ENCODE measurements around the gene NIPSNAP3A.

The NIPSNAP3A gene

DNA sequence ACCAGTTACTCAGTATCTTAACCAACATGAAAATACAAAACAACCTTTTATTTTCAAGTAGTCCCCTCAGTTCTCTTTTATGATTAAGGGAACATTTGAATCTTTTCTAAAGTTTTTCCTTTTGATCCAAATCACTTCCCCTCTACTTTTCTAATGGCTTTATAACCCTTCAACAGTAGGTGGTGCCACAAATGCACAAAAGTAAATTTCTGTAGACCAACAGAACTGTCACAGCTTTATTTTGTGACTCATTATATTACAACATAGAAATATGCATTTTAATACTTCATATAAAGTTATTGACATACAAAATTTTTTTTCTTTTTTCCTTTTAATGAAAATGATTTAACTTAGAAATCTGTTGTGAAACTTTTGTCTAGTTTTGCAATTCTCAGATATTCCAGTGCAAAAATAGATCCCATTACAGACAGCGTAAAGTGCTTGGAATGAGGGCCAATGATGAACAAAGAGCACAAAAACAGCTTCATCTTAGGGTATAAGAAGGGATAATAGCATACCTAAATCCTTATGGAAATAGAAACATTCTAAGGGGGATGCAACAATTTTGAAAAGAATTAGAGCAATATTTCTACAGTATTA, 33.4 kb downstream of the NIPSNAP3A start:
- TF ChIP-seq, protein P1, sequence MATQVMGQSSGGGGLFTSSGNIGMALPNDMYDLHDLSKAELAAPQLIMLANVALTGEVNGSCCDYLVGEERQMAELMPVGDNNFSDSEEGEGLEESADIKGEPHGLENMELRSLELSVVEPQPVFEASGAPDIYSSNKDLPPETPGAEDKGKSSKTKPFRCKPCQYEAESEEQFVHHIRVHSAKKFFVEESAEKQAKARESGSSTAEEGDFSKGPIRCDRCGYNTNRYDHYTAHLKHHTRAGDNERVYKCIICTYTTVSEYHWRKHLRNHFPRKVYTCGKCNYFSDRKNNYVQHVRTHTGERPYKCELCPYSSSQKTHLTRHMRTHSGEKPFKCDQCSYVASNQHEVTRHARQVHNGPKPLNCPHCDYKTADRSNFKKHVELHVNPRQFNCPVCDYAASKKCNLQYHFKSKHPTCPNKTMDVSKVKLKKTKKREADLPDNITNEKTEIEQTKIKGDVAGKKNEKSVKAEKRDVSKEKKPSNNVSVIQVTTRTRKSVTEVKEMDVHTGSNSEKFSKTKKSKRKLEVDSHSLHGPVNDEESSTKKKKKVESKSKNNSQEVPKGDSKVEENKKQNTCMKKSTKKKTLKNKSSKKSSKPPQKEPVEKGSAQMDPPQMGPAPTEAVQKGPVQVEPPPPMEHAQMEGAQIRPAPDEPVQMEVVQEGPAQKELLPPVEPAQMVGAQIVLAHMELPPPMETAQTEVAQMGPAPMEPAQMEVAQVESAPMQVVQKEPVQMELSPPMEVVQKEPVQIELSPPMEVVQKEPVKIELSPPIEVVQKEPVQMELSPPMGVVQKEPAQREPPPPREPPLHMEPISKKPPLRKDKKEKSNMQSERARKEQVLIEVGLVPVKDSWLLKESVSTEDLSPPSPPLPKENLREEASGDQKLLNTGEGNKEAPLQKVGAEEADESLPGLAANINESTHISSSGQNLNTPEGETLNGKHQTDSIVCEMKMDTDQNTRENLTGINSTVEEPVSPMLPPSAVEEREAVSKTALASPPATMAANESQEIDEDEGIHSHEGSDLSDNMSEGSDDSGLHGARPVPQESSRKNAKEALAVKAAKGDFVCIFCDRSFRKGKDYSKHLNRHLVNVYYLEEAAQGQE (IDR thresholded peaks at IDR 0.05; ENCODE audit: insufficient read depth in 1 of 2, low read depth in 2 of 2, low read length in 2 of 2) = no peak
- TF ChIP-seq POLR2AphosphoS5 (IDR thresholded peaks at IDR 0.05; ENCODE audit: low read depth, low read length) (no peak), SIN3A (IDR thresholded peaks at IDR 0.05; ENCODE audit: borderline replicate concordance, insufficient read depth, low read length) (no peak), TAF1 (IDR thresholded peaks at IDR 0.05; ENCODE audit: borderline replicate concordance, insufficient read depth, low read length) (no peak), FOXP2 (optimal IDR thresholded peaks at IDR 0.05; ENCODE audit: borderline replicate concordance, extremely low read depth, extremely low read length, insufficient read depth) (no peak)

DNA sequence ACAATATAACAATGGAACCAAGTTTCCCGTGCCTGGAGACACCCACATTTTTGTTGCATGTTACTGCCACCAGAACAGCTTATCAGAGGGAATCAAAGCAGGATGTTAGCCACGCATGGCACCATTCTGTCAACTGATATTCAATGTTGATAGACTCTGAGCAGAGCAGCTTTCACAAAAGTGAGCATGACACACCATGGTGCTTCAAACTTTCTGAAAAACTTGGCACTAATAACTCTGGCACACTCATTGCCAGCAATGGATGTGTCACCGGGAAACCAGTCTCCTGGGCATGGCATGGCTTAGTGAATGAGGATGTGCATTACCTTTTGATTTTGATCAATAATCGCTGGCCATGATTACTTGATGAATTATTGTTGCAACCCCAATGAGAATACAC, 36.1 kb downstream of the NIPSNAP3A start:
- TF ChIP-seq, protein P1 (IDR thresholded peaks at IDR 0.05; ENCODE audit: insufficient read depth in 1 of 2, low read depth in 2 of 2, low read length in 2 of 2) = no peak
- no peak for TF ChIP-seq SIN3A (IDR thresholded peaks at IDR 0.05; ENCODE audit: borderline replicate concordance, insufficient read depth, low read length)
- no peak for TF ChIP-seq FOXP2 (optimal IDR thresholded peaks at IDR 0.05; ENCODE audit: borderline replicate concordance, extremely low read depth, extremely low read length, insufficient read depth)
- no peak for TF ChIP-seq POLR2AphosphoS5 (IDR thresholded peaks at IDR 0.05; ENCODE audit: low read depth, low read length)
- no peak for TF ChIP-seq TAF1 (IDR thresholded peaks at IDR 0.05; ENCODE audit: borderline replicate concordance, insufficient read depth, low read length)

DNA sequence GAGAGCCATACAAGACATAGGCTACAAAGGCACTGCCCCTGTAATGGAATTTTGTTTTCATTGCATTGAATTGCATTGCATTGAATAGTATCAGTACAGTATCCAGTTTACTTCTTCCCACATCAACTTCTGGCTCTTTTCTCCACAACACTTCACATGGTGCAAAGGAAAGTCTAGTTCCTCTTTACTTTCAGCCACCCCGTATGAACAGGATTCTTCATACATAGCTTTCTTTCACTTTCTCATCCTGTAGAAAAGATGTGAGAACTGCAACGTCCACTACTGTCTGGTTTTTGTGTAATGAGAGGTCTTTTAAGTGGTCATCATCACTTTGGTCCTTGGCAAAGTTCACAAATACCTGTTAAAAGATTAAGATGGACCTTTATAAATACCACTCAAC, 36.6 kb downstream of the NIPSNAP3A start:
- TF ChIP-seq POLR2AphosphoS5 (IDR thresholded peaks at IDR 0.05; ENCODE audit: low read depth, low read length) = no peak
- no peak for TF ChIP-seq FOXP2 (optimal IDR thresholded peaks at IDR 0.05; ENCODE audit: borderline replicate concordance, extremely low read depth, extremely low read length, insufficient read depth)
- no peak for TF ChIP-seq TAF1 (IDR thresholded peaks at IDR 0.05; ENCODE audit: borderline replicate concordance, insufficient read depth, low read length)
- TF ChIP-seq, protein P1 (IDR thresholded peaks at IDR 0.05; ENCODE audit: insufficient read depth in 1 of 2, low read depth in 2 of 2, low read length in 2 of 2) = no peak
- no peak for TF ChIP-seq SIN3A (IDR thresholded peaks at IDR 0.05; ENCODE audit: borderline replicate concordance, insufficient read depth, low read length)

DNA sequence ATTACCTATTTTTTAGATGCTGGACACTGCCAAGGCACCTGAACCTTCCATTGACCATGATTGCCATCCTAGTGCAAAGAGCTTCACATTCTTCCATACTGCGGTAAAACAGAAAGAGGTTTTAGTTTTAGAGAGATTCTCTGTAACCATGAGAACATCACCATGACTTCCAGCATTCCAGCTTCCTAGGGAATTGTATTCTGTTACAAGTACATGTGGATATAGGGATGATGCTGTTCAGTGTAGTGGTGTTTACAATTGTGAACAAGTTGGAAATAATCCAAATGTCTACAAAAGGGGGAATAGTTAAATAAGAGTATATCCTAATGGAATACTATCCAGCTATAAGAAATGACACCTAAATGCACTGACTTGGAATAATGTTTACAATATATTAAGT, 38.8 kb downstream of the NIPSNAP3A start:
- TF ChIP-seq, protein P1 (IDR thresholded peaks at IDR 0.05; ENCODE audit: insufficient read depth in 1 of 2, low read depth in 2 of 2, low read length in 2 of 2) = no peak
- TF ChIP-seq FOXP2 (optimal IDR thresholded peaks at IDR 0.05; ENCODE audit: borderline replicate concordance, extremely low read depth, extremely low read length, insufficient read depth) = no peak
- TF ChIP-seq TAF1 (IDR thresholded peaks at IDR 0.05; ENCODE audit: borderline replicate concordance, insufficient read depth, low read length) = no peak
- TF ChIP-seq SIN3A (IDR thresholded peaks at IDR 0.05; ENCODE audit: borderline replicate concordance, insufficient read depth, low read length) = no peak
- no peak for TF ChIP-seq POLR2AphosphoS5 (IDR thresholded peaks at IDR 0.05; ENCODE audit: low read depth, low read length)

All from PFSK-1 (cell line).